Liver (tissue), 3 donors: Measurements from ENCODE around the gene HMGA1.

Experiments
- CTCF ChIP-seq: fragments of 150-350 bp; IDR thresholded peaks from 2 replicates; pipeline ENCODE4 v1.5.1; 2017; ENCODE audit warnings: improper control_type of control experiment, low read depth, low read length; ENCODE audit not compliant: missing input control
- GABPA ChIP-seq, 2 donors: IDR thresholded peaks in 1 of 2; conservative IDR thresholded peaks in 1 of 2; 2 replicates each; pipeline ENCODE4 v1.6.1; 2016; ENCODE audit warnings: antibody characterized with exemption in 2 of 2, mild to moderate bottlenecking in 1 of 2, moderate library complexity in 1 of 2
- SP1 ChIP-seq: IDR thresholded peaks from 2 replicates; pipeline ENCODE4 v1.6.1; 2018; ENCODE audit warnings: antibody characterized with exemption, mild to moderate bottlenecking
- TAF1 ChIP-seq: conservative IDR thresholded peaks from 2 replicates; pipeline ENCODE4 v1.6.1; 2016; ENCODE audit warnings: antibody characterized with exemption, mild to moderate bottlenecking
- ZBTB33 ChIP-seq: IDR thresholded peaks from 2 replicates; pipeline ENCODE4 v1.6.1; 2016; ENCODE audit warnings: antibody characterized with exemption
- donor health status: healthy.
- donor health status: healthy.

GRCh38 chr6:34204693-34205092 is 32.0 kb upstream of the HMGA1 start:
- TF ChIP-seq TAF1, result no peak
- TF ChIP-seq GABPA (IDR thresholded peaks at IDR 0.05 in 1 of 2, conservative IDR thresholded peaks at IDR 0.05 in 1 of 2), result no peak
- no peak for TF ChIP-seq CTCF
- TF ChIP-seq ZBTB33, result no peak
- TF ChIP-seq SP1, result no peak
